GM23248 (cell line): ENCODE results near the gene BMERB1. TPM values are rescaled to one million over a fixed set of nuclear protein-coding genes. Genes with fewer than 3 reads are reported as not detected.
"Not testable (repeated sequence)": the region's sequence is repeated elsewhere in the genome, so short reads cannot be mapped to it uniquely, and the experiment has no call there.

Source experiments
- DNase-seq: peaks from one replicate; pipeline ENCODE4 v3.0.0-alpha.2; 2015
- H2AFZ ChIP-seq: fragments of 200-600 bp; sonication (generic); 2 replicates; pipeline ENCODE4 v1.6.1; 2016; ENCODE audit warnings: antibody characterized with exemption
- H3F3A ChIP-seq: fragments of 200-600 bp; sonication (generic); 2 replicates; pipeline ENCODE4 v1.6.1; 2016; ENCODE audit warnings: mild to moderate bottlenecking, antibody characterized with exemption, mixed run types; ENCODE audit not compliant: insufficient read depth
- H3K27ac ChIP-seq: fragments of 200-600 bp; sonication (generic); 2 replicates; pipeline ENCODE4 v1.5.1; 2016; ENCODE audit warnings: mild to moderate bottlenecking
- H3K27me3 ChIP-seq: fragments of 200-600 bp; sonication (generic); replicated peaks from 2 replicates; pipeline ENCODE4 v1.6.1; 2016; ENCODE audit warnings: mild to moderate bottlenecking; ENCODE audit not compliant: insufficient read depth
- H3K36me3 ChIP-seq: fragments of 200-600 bp; sonication (generic); 2 replicates; pipeline ENCODE4 v1.6.1; 2016; ENCODE audit warnings: low read depth, mild to moderate bottlenecking
- H3K4me1 ChIP-seq: fragments of 200-600 bp; sonication (generic); 2 replicates; pipeline ENCODE4 v1.6.1; 2016; ENCODE audit warnings: mild to moderate bottlenecking; ENCODE audit not compliant: insufficient read depth
- H3K4me2 ChIP-seq: fragments of 200-600 bp; sonication (generic); one replicate; pipeline ENCODE4 v1.6.1; 2016; ENCODE audit warnings: mild to moderate bottlenecking; ENCODE audit not compliant: unreplicated experiment
- H3K4me3 ChIP-seq: fragments of 200-600 bp; sonication (generic); 2 replicates; pipeline ENCODE4 v1.5.1; 2016; ENCODE audit warnings: mild to moderate bottlenecking
- H3K79me2 ChIP-seq: fragments of 200-600 bp; sonication (generic); 2 replicates; pipeline ENCODE4 v1.6.1; 2016; ENCODE audit warnings: mild to moderate bottlenecking; ENCODE audit not compliant: insufficient read depth
- H3K9ac ChIP-seq: fragments of 200-600 bp; sonication (generic); 2 replicates; pipeline ENCODE4 v1.6.1; 2016; ENCODE audit warnings: mild to moderate bottlenecking
- H3K9me2 ChIP-seq: fragments of 200-600 bp; sonication (generic); 2 replicates; pipeline ENCODE4 v1.6.1; 2016; ENCODE audit warnings: mixed run types, mild to moderate bottlenecking, moderate library complexity; ENCODE audit not compliant: insufficient read depth
- H3K9me3 ChIP-seq: fragments of 200-600 bp; sonication (generic); one replicate; pipeline ENCODE4 v1.6.1; 2017; ENCODE audit warnings: low read depth
- H4K20me1 ChIP-seq: fragments of 200-600 bp; sonication (generic); 2 replicates; pipeline ENCODE4 v1.6.0; 2016; ENCODE audit not compliant: insufficient read depth
- EZH2 ChIP-seq: fragments of 200-600 bp; sonication (generic); IDR thresholded peaks from 2 replicates; pipeline ENCODE4 v1.6.1; 2018; ENCODE audit warnings: antibody characterized with exemption, mild to moderate bottlenecking; ENCODE audit not compliant: insufficient read depth, poor library complexity, severe bottlenecking
- EZH2phosphoT487 ChIP-seq: fragments of 200-600 bp; sonication (generic); IDR thresholded peaks from 2 replicates; pipeline ENCODE4 v1.6.1; 2018; ENCODE audit warnings: antibody characterized with exemption, moderate library complexity, mild to moderate bottlenecking, low read depth; ENCODE audit not compliant: insufficient read depth
- WGBS, 2 experiments: methylation state at CpG; one replicate each; pipeline ENCODE4 v1.1.6; 2015 to 2017; ENCODE audit warnings: low lambda C conversion rate in 2 of 2, low coverage in 1 of 2; ENCODE audit errors: missing lambda C conversion rate in 2 of 2; 5-methylcytosine and 5-hydroxymethylcytosine counted together
- in situ Hi-C: fragments of 300-500 bp; cut with MboI; formaldehyde crosslinking; loops from 2 replicates; pipeline ENCODE4 v1.15.0; 2020
- polyA plus RNA-seq: library from polyadenylated mRNA; unstranded; fragments of >200 nt; fragmentation: Nextera tagmentation; extraction: Ambion mirVana; gene quantifications from 2 replicates; pipeline ENCODE4 v1.2.1, GENCODE V29; 2016
- total RNA-seq: library from RNA; depleted of rRNA; stranded (reverse); fragments of >200 nt; shearing (Covaris generic); gene quantifications from 2 replicates; pipeline ENCODE4 v1.2.3, GENCODE V29; 2014

The BMERB1 gene
- total and polyA plus RNA-seq, 2 experiments from 2014 or later, result 55.2 to 94.1 TPM

DNA sequence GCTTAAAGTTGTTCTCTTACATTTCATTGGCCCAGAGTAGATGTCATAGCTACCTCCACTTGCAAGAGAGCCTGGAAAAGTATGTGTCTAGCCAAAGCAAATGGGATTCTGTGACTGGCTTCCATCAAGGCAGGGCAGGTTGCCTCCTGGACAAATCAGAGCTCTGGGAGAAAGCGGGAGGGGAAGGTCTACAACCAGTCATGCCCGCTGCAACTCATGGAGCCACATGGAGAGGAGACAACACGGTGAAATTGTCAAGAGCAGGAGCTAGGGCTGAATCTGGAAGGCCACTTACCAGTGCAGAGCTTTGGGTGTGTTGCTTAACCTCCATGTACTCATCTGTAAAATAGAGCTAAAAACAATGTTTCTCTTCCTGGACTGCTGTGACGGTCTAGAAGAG lies 124.8 kb downstream of the BMERB1 start:
- no peaks in the 10 kb centered on the region for H3K27me3 ChIP-seq
- no peaks in the 10 kb centered on the region for H3K9me2 ChIP-seq
- no peak overlapping the region for H3K4me3 ChIP-seq
- H3K79me2 ChIP-seq, result peaks cover 10% of the 10 kb centered on the region
- in situ Hi-C loops, result no loop called here
- H2AFZ ChIP-seq, result no peak overlapping the region
- no peak overlapping the region for H3K4me2 ChIP-seq
- WGBS, 2 experiments, result 95 to 98% methylated on average over 4 of the region's 4 CpGs
- no peaks in the 10 kb centered on the region for H3K4me1 ChIP-seq
- H3F3A ChIP-seq, result no peaks in the 10 kb centered on the region
- H4K20me1 ChIP-seq, result 0 out of 2 replicates have a peak, but pooled peaks cover 3% of the 10 kb centered on the region
- no peak for DNase-seq
- no peak overlapping the region for H3K9ac ChIP-seq
- H3K27ac ChIP-seq, result no peak overlapping the region
- no peaks in the 10 kb centered on the region for H3K9me3 ChIP-seq
- H3K36me3 ChIP-seq, result no peaks in the 10 kb centered on the region
- TF ChIP-seq EZH2phosphoT487 (no peak), EZH2 (no peak)

DNA sequence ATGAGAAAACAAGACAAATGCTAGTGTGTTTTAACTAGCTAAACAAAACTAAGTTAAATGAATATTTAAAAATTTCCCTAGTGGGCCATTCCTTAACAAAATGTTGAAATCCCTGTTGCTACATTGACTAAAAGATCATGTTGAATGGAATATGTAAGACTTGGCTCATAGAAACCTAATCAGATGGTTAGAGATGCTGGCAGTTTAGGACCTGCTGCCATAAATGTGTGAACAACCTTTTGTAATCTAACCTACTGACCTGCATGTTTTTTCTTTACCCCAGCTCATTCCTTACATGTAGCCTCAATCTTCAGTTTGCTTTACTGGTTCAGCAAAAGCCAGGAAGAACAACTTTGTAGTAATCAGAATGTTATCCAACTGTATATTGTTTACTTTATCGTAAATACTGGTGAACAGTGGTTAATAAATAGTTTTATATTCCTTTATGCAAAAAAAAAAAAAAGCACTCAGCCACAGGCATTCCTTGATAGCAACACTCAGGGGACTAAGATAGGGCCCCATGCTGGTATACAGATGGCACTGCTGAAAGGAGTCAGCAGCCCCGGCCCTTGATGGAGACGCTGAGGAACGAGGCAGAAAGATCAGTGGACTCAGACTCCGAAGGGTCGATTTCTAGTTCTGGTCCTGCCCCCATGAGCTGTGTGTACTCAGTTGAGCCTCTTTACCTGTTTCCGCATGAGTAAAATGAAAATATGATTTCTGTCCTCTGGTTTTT lies 130.4 kb downstream of the BMERB1 start:
- H3K9ac ChIP-seq, result no peak overlapping the region
- no peaks in the 10 kb centered on the region for H3K9me2 ChIP-seq
- no peak overlapping the region for H3K27ac ChIP-seq
- H2AFZ ChIP-seq, result no peak overlapping the region
- H3K79me2 ChIP-seq, result no peaks in the 10 kb centered on the region; the same call in none of the 2 replicates
- in situ Hi-C loops, result no loop called here
- H3F3A ChIP-seq, result no peaks in the 10 kb centered on the region
- no peaks in the 10 kb centered on the region for H3K36me3 ChIP-seq
- H3K4me2 ChIP-seq, result no peak overlapping the region
- TF ChIP-seq EZH2phosphoT487 (no peak), EZH2 (no peak)
- no peaks in the 10 kb centered on the region for H3K27me3 ChIP-seq
- no peaks in the 10 kb centered on the region for H3K4me1 ChIP-seq
- DNase-seq, result no peak
- no peaks in the 10 kb centered on the region for H3K9me3 ChIP-seq
- H3K4me3 ChIP-seq, result no peak overlapping the region
- no peaks in the 10 kb centered on the region for H4K20me1 ChIP-seq
- 97 to 98% methylated on average over 7 of the region's 7 CpGs for WGBS, 2 experiments

DNA sequence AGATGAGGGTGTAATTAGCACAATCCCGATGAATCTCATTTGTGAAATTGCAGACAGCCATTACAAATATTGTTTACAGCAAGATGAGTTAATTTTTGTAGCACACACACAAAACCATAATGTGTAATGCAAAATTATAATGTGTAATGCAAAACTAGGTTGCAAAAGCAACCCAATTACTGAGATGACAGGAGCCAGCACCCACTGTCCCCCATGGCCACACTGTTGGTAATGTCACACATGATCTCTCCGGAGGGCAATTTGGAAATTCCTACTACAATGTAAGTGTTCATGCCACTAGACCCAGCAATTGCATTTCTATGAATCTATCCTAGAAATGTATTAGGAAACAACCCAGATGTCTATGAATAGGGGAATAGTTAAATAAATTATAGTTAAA lies 131.7 kb downstream of the BMERB1 start:
- no peaks in the 10 kb centered on the region for H3K36me3 ChIP-seq
- 98 to 100% methylated on average over 2 of the region's 2 CpGs for WGBS, 2 experiments
- H2AFZ ChIP-seq, result no peak overlapping the region
- H3K9me3 ChIP-seq, result no peaks in the 10 kb centered on the region
- H3K4me2 ChIP-seq, result no peak overlapping the region
- H3K9ac ChIP-seq, result no peak overlapping the region
- no peaks in the 10 kb centered on the region for H3F3A ChIP-seq
- in situ Hi-C loops, result no loop called here
- H3K27me3 ChIP-seq, result no peaks in the 10 kb centered on the region
- H3K27ac ChIP-seq, result no peak overlapping the region
- H3K9me2 ChIP-seq, result no peaks in the 10 kb centered on the region
- no peak overlapping the region for H3K4me3 ChIP-seq
- no peaks in the 10 kb centered on the region; the same call in none of the 2 replicates for H3K79me2 ChIP-seq
- no peaks in the 10 kb centered on the region for H3K4me1 ChIP-seq
- no peak for DNase-seq
- H4K20me1 ChIP-seq, result no peaks in the 10 kb centered on the region
- no peak for TF ChIP-seq EZH2phosphoT487

DNA sequence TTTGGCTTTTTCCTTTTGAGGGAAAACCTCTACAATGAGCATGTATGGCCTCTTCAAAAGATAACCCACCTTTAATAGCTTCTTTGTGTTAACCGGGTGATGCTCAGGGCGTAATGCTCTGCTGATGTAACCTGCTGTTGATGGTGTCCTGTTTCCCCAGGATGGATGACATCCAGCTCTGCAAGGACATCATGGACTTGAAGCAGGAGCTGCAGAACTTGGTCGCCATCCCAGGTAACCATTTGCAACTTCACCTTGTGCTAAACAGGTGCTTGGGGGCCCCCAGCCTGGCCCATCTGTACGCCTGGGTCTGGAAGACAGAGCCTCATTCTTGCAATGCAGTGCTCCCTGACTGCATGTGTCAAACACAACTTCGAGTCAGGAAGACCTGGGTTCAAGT lies 133.4 kb downstream of the BMERB1 start:
- Histone ChIP-seq H3K9ac (no peak overlapping the region), H2AFZ (no peak overlapping the region), H3F3A (peaks cover 12% of the 10 kb centered on the region; the same call in 1 of the 2 replicates), H3K9me3 (no peaks in the 10 kb centered on the region), H3K79me2 (no peaks in the 10 kb centered on the region), H4K20me1 (no peaks in the 10 kb centered on the region), H3K4me1 (peaks cover 11% of the 10 kb centered on the region), H3K9me2 (no peaks in the 10 kb centered on the region), H3K27me3 (no peaks in the 10 kb centered on the region), H3K27ac (no peak overlapping the region), H3K36me3 (no peaks in the 10 kb centered on the region), H3K4me3 (no peak overlapping the region), H3K4me2 (no peak overlapping the region)
- 96 to 99% methylated on average over 5 of the region's 5 CpGs for WGBS, 2 experiments
- in situ Hi-C loops, result no loop called here
- DNase-seq, result no peak
- TF ChIP-seq EZH2 (no peak), EZH2phosphoT487 (no peak)

DNA sequence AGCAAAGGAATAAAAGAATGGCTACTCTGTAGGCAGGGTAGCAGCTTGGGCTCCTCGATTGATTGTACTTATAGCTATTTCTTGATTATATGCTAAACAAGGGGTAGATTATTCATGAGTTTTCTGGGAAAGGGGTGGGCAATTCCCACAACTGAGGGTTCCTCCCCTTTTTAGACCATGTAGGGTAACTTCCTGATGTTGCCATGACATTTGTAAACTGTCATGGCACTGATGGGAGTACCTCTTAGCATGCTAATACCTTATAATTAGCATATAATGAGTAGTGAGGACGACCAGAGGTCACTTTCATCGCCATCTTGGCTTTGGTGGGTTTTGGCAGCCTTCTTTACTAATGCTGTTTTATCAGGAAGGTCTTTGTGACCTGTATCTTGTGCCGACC lies 136.3 kb downstream of the BMERB1 start:
- H3K4me2 ChIP-seq, H3K9me2 ChIP-seq, H3K27me3 ChIP-seq, DNase-seq, H3K27ac ChIP-seq, H3K4me3 ChIP-seq, H3K36me3 ChIP-seq, H3K79me2 ChIP-seq, H4K20me1 ChIP-seq, in situ Hi-C loops, H2AFZ ChIP-seq, H3K9ac ChIP-seq, H3K9me3 ChIP-seq: not testable (repeated sequence)
- Histone ChIP-seq H3K4me1 (peaks cover 19% of the 10 kb centered on the region), H3F3A (peaks cover 22% of the 10 kb centered on the region; the same call in 1 of the 2 replicates)
- WGBS, 2 experiments, result 96 to 97% methylated on average over 4 of the region's 4 CpGs
